NB4 (cell line): Measurements from ENCODE around the gene TAS1R3.

ENCODE experiments used
- CTCF ChIP-seq: IDR thresholded peaks from one replicate; pipeline ENCODE4 v1.5.1; 2012; ENCODE audit warnings: low read depth, low read length
- MAX ChIP-seq: IDR thresholded peaks from 2 replicates; pipeline ENCODE4 v1.6.1; 2011; ENCODE audit warnings: low read depth, low read length
- POLR2A ChIP-seq: IDR thresholded peaks from 2 replicates; pipeline ENCODE4 v1.6.1; 2011; ENCODE audit warnings: mild to moderate bottlenecking; ENCODE audit not compliant: insufficient read length; ENCODE audit errors: extremely low read depth

DNA sequence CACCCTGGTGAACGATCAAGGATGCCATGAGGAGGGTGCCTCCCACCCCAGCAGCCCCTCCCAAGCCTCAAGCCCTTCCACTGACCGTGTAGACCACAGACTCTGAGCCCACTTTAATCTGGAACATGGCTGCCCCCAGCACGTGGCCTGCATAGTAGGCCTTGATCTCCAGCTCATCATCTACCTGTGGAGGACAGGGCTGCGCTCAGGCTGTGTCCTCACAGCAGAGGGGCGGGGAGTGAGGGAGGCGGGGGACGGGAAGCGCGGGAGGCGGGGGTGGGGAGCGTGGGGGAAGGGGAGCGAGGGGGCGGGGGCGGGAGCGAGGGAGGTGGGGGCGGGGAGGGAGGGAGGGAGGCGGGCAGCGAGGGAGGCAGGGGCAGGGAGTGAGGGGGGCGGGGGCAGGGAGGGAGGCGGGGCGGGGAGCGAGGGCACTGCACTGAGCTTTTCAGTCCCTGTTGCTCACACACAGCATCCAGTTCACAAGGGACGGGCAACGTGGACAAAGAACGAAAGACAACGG, 15.6 kb upstream of the TAS1R3 start:
- no peak for TF ChIP-seq POLR2A
- TF ChIP-seq CTCF: no peak
- no peak for TF ChIP-seq MAX
